GM18951 (cell line): Measurements from ENCODE around the gene DFFA.
"Not testable (repeated sequence)": the region's sequence is repeated elsewhere in the genome, so short reads cannot be mapped to it uniquely, and the experiment has no call there.

Experiments used
- POLR2A ChIP-seq: IDR thresholded peaks from 4 replicates; pipeline ENCODE4 v1.6.1; 2011; ENCODE audit warnings: mild to moderate bottlenecking; ENCODE audit not compliant: insufficient read length, insufficient read depth; ENCODE audit errors: extremely low read depth
- in situ Hi-C: fragments of 300-500 bp; cut with MboI; formaldehyde crosslinking; loops from one replicate; pipeline ENCODE4 v1.12.0; 2022; ENCODE audit warnings: low sequenced_read_pairs, mixed read lengths, inconsistent platforms; ENCODE audit not compliant: unreplicated experiment

Gene DFFA

DNA sequence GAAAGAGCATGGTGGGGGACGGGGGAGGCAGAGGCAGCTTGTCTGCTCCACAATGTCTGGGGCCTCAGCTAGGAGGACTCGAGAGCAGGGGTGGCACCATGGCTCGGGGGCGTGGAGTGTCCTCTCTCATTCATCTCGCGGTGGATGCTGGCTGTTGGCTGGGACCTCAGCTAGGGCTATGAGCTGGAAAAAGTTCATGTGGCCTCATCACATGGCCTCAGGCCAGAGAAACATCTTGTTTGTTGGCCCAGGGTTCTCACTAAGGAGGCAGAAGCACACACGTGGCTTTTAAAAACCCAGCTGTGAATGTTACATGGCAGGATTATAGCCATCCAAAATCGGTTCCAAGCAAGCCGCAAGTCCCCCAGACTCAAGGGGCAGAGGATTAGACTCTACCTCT, 48.3 kb downstream of the DFFA start:
- in situ Hi-C loops: no loop called here
- TF ChIP-seq POLR2A: no peak

DNA sequence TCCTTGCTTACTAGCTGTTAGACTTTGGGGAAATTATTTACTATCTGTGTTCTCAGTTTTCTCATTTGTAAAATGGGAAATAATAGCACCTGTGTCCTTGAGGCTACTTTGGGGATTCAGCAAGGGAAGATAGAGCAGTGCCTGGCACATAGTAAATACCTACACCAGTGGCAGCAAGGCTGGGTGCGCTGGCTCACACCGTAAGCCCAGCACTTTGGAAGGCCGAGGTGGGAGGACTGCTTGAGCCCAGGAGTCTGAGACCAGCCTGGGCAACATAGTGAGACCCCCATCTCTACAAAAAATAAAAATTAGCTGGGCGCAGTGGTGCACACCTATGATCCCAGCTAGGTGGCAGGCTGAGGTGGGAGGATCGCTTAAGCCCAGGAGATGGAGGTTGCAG, 50.7 kb downstream of the DFFA start:
- TF ChIP-seq POLR2A: no peak
- in situ Hi-C loops: no loop called here

- no peak for TF ChIP-seq POLR2A
- in situ Hi-C loops: no loop called here
Measured at GRCh38 chr1:10419351-10419750, 53.0 kb downstream of the DFFA start.

- in situ Hi-C loops: not testable (repeated sequence)
Measured at GRCh38 chr1:10418741-10419140, 53.6 kb downstream of the DFFA start.

- in situ Hi-C loops: not testable (repeated sequence)
Measured at GRCh38 chr1:10415967-10416366, 56.4 kb downstream of the DFFA start.

GRCh38 chr1:10415211-10415930, 57.0 kb downstream of the DFFA start:
- TF ChIP-seq POLR2A: no peak
- in situ Hi-C loops: no loop called here

DNA sequence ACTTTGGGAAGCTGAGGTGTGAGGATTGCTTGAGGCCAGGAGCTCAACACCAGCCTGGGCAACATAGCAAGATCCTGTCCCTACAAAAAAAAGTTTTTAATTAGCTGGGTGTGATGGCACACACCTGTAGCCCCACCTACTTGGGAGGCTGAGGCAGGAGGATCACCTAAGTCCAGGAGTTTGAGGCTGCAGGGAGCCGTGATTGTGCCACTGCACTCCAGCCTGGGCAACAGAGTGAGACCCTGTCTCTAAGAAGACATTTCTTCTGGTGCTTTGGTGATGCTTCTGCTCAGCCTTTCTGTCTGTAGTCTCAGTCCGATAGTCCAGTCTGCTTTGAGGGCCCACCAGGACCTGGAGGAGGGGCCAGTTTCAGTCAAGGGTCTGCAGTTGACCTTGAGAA, 65.1 kb downstream of the DFFA start:
- in situ Hi-C loops: no loop called here
- TF ChIP-seq POLR2A: no peak
